GM12892 (cell line): ENCODE data around the gene SEPTIN8.

Experiments used
- POLR2A ChIP-seq: IDR thresholded peaks from 2 replicates; pipeline ENCODE4 v1.6.1; 2011; ENCODE audit warnings: low read depth, low read length, control low read depth
- POLR2AphosphoS5 ChIP-seq: IDR thresholded peaks from 2 replicates; pipeline ENCODE4 v1.6.1; 2011; ENCODE audit warnings: low read depth, low read length, control low read depth

- TF ChIP-seq POLR2A (no peak), POLR2AphosphoS5 (no peak)
Observed at GRCh38 chr5:132791026-132791425, 14.0 kb upstream of the SEPTIN8 start.
